Stimulated activated CD8-positive, alpha-beta memory T cell treated with anti-CD3 and anti-CD28 coated beads, Interleukin-7, amount 100 ng/mL, for 48 hours (primary cell): Measurements from ENCODE around the gene PLEKHA1.

Source experiments
- DNase-seq, 2 donors: peaks; one replicate each; pipeline ENCODE4 v3.0.0-alpha.2; 2020; ENCODE audit warnings: low read depth in 1 of 2; ENCODE audit errors: extremely low read depth in 1 of 2

The PLEKHA1 gene

DNA sequence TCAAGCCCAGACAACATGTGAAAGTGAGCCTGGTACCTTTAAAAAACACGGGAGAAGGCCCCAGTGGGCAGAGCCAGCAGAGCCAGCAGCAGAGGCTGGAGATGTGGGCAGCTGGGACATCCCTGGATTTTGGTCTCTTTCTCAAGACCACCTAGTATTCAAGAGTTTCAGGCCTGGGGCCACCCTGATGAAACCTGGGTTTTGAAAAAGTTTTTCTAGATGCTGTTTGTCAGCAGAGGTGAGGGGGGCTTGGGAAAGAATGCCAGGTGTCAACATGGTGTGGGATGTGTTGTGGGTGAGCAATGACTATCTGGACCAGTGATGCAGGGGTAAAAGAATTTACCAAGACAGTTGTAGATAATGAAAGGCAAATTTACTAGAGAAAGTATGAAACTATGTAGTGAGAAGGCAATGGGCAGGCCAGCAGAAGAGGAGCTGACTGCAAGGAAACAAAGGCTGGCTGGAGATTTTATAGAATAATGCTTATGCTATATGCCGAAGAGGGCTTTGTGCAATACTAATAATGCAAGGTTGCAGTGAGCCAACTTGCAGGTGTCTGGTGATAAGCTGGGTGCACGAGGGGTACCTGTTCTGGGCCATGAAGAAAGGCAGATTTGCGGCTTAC is 28.1 kb upstream of the PLEKHA1 start:
- no peak for DNase-seq

DNA sequence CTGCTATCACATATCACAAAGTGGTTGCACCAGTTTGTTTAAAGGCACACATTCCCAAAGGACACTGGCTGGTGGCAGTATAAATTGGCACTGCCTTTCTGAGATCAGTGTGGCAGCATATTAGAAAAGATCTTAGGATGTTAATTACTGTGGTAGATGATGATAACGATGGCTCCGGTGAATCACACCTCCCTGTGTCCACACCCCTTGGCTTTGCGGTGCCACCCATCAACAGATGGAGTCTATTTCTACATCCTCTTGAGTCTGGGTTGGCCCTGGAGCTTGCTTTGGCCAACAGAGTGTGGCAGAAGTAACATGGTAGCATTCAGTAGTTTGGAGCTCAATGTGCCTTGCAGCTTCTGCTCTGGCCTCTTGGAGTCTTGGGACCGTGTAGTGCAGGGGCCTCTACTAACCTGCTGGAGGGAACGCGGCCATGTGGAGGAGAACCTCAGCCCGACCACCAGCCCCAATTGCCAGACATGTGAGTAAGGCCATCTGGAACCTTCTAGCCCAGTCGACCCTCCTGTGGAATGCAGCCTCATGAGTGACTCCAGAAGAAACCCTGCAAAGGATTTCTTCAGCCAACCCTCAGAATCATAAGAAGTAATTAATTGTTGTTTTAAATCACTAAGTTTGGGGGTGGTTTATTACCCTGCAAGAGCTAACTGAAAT is 27.2 kb upstream of the PLEKHA1 start:
- no peak for DNase-seq

DNA sequence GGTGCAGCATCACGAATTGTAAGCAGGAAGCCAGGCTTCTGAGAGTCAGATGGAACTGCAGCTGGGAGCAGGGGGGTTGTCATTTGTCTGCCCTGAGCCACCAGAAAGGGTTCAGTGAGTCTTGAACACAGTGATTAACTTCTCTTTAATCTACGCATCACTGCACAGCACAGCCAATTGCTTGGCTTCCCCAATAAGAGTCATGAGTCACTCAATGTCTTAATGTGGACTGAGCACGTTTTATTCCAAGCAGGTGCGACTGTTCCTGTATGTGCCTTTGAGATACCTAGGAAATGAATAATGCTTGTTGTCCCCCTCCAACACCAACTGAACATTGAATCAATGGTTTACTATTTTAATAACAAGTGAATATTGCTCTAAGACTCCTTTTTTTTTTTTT is 26.0 kb upstream of the PLEKHA1 start:
- DNase-seq, result no peak

DNA sequence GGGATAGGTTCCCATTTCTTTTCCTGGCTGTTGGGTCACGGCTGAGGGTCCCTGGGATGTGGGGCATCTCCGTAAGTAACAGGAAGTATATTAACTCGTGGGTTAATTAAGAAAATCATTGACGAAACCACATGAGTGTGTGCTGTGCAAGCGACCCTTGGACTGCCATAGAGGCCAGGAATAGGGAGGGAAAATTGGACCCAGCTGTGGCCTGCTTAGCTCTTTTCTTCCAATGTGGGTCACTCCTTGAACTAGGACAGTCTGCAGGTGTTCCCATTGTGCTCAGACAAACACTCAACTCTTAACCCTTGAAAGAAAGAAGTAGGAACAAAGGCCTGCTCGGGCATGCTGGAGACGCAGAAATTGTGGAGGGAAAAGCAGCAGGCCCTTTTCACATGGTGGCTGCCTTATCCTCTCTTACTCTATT is 25.6 kb upstream of the PLEKHA1 start:
- no peak for DNase-seq

DNA sequence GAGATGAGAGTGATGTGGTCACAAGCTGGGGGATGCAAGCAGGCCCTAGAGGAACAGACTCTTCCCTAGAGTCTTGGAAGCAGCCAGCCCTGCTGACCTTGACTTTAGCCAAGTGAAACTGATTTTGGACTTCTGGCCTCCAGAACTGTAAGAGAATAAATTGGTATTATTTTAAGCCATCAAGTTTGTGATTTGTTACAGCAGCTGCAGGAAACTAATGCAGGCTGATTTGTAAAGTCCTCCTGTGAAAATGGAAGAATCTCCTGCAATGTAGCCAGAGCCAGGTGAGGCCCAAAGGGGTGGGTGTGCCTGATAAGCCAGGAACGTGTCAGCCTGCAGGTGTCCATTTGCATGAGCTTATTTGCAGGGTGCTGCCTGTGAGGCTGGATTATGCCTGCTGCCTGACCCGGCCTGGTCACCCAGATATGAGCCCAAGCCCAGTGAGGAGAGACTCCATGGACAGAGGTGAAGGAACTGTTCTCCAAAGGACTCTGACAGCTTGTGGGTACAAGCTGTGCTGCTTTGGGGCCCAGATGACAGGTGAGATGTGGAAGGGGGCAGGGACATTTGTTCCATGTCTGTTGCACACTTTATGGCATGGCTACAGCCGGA is 24.6 kb upstream of the PLEKHA1 start:
- DNase-seq, result no peak

DNA sequence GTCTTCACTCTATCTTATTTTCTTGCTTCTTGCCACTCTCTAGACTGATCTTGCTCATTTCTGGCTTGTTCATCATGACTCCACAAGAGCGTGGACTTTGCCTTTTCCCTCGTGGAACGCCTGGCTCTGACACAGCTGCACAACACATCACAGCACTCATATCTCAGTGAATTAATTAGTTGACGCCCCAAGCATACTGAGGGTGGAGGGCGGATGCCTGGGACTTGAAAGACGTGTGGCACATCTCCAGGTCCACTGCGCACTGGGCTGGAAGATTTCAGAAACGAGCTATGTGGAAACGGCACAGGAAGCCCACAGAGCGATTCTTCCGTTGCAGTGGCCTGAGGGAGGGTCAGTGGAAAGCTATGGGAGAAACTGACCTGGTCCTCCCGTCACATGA is 23.6 kb upstream of the PLEKHA1 start:
- no peak for DNase-seq

DNA sequence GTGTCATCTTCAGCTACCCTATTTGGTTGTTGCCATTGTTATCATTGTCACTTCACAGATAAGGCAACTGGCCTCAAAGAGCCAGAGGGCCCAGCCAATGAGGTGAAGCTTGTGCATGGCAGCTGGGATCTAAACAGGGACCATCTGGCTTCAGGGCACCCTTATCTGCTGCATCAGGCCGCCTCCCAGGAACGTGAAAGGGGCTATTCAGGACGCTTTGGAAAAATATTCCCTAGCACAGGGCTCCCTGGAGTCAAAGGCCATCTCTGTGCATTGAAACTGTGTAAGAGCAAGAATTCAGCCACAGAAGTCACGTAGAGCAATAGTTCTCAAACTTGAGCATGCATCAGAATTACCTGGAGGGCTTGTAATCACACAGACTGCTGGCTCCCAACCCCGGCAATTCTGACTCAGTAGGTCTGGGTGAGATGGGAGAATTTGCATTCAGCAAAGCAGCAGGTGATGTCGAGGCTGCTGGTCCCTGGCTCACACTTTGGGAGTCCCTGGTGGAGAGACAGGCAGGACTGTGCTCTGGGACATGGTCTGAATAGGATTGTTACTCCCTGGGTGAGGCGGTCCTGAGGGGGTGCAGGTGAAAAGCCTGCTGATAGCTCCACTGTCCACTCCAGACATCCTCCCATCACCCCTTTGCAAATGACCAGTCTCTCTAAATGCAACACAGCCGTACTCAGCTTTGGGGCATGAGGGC is 21.5 kb upstream of the PLEKHA1 start:
- no peak for DNase-seq

DNA sequence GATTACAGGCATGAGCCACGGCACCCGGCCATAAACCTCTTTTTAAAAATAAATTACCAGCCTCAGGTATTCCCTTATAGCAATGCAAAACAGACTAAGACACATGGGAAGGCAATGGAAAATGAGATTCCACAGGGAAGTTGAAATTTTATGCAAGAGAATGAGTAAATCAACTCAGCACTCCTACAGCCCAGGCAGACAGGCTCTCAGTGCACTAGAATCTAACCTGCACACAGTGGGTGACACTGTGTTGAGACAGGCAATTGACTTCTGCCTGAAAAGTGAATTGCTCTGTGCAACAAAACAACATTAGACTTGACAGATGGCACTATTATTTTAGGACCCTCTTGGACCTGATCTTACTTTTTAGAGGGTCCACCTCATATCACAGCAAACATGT is 20.1 kb upstream of the PLEKHA1 start:
- DNase-seq, result no peak

DNA sequence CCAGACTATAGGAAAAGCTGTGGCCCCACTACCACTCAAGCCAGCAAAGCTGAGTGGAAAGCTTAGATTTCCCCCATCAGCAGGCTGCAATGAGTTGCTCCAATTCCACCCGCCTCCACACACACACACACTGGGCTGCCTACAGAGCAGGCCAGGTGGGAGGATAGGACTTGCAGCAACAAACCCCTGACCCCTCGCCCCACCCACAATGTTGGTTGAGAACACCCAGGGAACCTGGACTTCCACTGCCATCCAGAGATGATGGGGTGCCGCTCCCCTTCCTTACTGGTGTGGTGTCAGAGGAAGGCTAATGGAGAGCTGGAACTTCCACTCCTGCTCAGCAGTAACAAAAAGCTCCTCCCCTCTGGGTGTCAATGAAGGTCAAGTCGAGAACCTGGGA is 16.8 kb upstream of the PLEKHA1 start:
- no peak for DNase-seq

DNA sequence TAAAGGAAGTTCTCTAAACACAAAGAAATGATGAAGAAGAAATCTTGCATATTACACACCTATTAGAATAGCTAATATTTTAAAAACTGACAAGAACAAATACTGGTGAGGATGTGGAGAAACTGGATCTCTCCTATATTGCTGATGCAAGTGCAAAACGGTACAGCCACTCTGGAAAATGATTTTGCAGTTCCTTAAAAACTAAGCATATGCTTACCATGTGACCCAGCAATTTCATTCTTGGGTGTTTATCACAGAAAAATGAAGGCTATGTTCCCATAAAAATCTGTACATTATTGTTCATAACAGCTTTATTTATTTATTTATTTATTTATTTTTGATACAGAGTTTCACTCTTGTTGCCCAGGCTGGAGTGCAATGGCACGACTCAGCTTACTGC is 14.9 kb upstream of the PLEKHA1 start:
- no peak for DNase-seq

DNA sequence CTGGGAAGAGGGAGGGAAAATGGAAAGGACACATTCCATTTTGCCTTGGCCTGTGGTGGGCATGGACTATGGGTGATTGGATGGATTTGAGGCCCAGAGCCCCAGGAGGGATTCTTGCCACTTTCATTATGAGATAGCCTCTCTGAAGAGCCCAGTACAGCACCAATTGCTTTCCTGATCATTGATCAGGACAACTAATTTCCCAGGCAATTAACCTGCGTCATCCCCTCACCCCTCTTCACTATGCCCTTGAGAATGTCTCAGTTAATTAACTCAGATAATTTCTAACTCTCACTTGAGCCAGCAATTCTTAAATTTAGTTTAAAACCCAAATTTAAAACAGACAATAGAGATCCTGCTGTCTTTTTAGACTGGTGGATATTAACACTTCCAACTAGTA is 13.5 kb upstream of the PLEKHA1 start:
- no peak for DNase-seq

DNA sequence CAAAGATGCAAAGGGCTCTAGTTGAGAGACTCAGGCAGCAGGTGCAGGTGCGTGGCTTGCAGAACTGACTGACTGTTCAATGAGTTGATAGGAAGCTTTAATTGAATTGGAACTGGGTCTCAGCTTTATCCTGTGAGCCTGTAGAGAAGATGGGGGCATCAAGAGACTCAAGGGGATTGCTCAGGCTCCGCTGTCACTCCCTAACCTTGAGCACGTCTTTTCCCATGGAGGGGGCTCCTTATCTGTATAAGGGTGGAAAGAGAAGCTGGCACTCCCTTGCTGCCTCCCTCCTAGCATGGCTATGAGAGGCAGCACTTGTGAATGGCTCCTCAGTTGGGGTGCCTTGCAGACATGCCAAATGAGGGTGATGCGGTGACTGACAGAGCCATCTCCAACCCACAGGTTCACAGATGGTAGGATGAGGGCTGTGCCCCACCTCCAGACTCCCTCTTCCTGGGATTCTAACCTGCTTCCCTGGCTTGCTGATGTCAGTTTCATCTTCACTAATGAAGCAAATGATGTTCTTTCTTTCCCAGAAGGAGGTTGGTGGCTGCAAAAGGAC is 12.4 kb upstream of the PLEKHA1 start:
- DNase-seq, result no peak

DNA sequence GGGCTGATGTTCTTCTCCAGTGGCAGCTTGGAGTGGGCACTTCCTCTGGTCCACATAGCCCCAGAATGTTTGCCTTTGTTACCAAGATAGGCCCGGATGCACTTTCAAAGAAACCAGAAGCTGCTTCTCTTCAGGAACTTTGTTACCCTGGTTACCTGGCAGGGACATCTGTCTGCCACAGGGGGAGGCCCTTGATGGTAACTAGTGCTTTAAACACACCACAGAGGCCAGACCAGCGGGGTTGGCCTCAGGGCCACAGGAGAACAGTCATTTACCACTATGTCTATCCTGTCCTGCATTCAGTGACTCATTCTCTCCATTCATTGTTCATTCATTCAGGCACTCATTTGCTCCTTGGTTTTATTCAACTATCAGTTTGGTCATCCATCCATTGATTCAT is 11.9 kb upstream of the PLEKHA1 start:
- DNase-seq, result peak in 1 of 2 donors; percentile 18

DNA sequence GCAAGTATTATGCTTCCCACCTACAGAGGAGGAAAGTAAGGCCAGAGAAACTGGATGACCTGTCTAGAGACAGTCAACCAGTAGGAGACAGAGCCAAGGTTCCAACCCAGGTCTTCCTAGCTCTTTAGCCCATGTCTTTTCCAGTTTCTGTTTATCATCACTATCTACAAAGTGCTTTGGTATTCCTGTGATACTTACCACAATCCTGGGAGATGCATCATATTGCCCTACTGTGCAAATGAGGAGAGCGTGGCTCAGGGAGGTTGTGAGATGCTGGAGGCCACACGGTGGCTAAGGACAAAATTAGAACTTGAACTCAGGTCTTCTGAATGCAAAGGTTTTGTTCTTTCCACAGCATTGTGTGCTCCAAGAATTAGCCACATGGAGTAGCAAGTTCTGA is 11.2 kb upstream of the PLEKHA1 start:
- no peak for DNase-seq

DNA sequence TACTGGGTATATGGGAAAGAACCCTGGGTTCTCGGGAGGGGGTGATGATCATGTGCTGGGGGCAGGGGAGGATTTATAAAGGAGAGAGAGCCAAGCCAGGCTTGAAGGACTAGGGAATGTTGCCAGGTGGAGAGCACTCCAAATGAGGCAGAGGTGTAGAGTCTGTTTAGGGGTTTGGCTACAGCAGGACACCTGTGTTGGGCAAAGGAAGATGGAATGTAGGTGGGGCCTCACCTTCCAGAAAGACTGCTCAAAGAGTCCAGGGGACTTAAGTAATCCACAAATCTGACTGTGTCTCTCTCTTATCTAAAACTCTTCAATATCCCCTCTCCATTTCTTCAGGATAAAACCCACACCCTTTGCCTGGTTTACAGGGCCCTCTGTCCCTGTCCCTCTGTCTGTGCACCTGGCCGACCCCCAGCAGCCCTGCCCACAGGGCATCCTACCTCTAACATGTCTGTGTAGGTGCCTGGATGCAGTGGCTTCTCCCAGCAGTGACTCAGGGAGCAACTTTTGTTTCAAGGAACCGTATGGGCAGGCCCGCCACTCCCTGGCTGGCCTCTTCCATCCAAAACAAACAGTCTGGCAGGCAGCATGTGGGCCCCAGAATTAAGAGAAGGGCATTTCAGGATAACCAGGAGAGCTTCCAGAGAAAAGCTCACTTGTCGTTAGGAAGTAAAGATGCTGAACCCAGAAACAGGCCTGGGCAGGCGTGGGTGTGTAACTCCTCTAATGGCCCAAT is 10.6 kb upstream of the PLEKHA1 start:
- DNase-seq, result no peak

DNA sequence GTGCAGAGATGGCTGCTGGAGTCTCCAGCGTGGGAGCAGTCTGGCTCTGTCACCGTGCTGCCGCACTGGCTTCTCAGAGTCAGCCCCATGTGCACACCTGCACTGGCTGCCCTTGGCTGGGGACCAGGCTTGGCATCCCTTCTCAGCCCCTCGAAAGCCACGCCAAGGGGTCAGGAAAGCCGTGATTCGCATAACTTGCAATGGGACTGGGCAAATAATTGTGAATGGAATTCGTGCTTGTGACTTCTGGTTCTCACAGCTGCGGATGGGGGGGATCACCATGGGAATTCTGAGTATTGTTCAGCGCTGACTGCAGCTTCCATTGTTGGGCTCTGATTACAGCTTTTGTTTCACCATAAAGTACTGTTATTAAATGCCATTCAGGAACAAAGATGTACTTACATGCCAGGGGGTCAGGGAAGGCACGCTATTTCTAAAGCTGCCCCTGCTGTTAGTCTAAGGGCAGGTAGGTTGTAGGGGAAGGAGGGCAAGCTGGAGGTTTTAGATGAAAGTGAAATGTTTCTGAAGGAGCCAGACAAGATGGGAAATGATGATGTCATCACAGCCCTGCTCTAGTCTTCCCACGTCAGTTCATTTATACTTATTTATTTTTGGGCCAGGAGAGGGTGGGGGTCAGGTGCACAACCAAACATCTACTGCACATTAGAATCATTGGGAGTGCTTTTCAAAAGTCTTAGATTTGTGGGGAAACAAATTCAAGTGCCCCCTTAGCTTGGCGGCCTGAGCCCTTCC is 5.8 kb upstream of the PLEKHA1 start:
- DNase-seq, result no peak

DNA sequence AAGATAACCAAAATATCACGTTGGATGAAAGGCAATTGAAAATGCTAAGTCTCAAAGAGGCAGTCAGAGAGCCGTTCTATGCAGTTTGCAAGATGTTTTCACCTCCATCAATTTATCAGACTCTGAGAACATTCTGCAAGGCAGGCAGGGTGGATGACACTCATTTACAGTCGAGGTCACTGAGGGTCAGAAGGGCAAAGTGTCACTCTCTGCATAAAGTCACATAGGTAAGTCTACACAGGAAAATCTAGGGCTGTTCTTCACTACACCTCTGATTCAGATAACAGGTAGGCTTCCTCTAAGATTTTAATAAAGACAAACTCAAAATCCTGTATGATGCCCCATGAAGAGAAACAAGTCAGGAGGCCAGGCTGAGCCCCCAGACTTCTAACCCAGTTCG is 1.4 kb upstream of the PLEKHA1 start:
- DNase-seq, result no peak

DNA sequence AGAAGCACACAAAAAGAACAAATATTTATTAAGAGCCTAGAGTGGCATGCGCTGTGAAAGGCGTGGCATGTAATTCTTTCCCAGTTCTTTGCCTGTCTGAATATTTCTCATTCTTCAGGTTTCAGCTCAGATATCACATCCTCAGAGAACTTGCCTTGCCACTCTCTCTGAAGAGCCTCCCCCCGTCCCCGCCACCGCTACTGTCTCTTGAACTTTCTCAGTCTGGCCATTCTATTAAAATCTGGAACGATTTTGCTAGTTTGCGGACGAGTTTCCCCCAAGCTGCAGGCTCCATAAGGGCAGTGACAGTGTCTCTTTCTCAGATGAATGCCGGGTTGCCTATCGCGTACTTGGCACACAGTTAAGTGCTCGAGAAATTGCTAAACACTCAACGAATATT is 787 bp upstream of the PLEKHA1 start:
- DNase-seq, result no peak

DNA sequence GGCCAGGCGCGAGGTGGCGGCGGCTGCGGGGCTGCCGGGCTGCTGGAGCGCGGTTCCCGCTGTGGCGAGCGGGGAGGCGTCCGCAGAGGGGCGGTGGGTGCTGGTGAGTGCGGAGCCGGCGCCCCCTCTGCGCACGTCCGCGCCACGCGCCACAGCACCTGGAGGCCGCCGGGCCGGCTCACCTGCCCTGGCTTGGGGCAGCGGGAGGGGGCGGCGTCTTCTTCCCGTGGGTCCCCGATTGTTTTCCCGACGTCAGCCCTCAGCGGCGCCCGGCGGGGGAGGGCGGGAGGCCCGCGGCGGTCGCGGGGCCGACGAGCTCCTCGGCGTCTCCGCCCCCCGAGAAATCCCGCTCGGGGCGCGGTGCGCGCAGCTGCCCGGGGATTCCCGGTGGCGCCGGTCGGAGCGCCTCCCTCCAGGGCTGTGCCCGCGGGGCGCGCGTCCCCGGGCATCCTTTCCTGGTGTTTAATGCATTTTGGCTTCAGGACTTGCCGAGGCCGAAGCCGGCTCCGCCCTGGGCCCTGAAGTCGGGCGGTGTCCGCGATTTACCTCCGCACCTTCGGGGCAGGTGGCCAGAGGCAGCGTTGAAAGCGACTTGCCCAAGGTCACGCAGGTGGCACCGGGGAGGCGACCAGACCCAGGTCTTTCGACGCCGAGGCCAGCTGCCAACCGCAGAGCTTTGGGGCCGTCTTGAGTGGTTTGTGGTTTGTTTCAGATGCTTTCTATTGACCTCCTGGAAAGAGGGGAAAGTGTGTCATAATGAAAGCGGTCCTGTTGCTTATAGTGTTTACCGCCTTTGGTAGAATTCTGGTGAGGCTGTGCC is 561 bp downstream of the PLEKHA1 start:
- DNase-seq, result peak; percentile 61 to 71
